COLO668 (cell line): ENCODE measurements around the gene PIK3C2B.

Experiments
- DNase-seq: peaks from one replicate; lab custom pipeline; 2025; ENCODE audit not compliant: unreplicated experiment; lab: John Stamatoyannopoulos, UW

The PIK3C2B gene

GRCh38 chr1:204463125-204464060, 31.2 kb downstream of the PIK3C2B start:
- DNase-seq: no peak

DNA sequence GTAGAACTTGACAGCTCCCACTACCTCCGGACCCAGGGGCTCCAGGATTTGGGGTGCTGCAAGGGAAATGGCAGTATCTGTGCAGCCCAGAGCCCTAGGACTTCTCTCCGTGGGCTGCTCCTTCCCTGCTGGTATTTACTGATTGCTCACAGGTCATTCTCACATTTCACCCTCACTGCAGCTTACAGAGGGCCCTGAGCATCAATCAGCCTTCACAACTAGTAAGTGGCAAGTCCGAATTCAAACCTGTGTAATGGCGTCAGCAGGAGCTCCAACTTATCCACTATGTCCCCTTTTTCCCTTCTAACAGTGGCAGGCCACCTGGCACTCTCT, 32.4 kb downstream of the PIK3C2B start:
- DNase-seq: no peak

DNA sequence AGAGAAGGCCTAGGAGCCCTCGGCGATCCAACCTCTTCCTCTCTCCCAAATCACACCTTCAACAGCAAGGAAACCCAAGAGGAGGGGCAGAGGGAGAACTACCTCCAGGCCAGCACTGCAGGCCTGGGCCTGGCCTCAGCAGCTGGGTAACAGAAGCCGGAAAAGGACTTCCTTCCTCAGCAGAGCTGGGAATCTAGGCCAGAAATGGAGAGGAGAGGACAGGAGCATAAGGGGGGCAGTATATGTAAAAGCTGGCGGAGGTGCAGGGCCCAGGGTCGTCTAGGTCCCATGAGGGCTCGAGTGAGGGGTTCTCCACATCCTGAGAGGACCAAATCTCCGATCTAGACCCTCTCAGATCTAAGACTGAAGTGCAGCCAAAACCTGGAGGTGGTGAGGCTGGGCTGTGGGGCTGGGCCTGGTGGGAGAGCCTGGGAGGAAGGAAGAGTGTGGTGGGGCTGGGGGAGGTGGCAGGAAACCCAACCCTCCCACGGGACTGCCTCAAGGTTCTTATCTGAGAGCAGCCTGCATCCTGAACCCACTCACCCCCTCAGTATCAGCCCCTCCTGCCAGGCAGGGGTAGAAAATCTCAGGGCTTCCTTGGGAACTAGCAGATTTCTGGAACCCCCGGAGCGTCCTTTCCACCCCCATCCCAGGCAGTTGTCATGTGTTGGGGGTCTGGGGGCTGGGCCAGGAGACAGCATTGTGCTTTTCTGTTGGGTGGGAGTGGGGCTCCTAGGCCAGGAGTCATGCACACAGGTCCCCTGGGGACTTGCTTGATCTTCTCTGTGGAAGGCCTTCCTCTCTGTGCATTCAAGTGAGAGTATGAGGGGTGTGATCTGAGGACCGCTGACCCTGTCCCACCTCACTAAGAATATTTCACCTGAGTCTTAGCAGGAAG, 33.0 kb downstream of the PIK3C2B start:
- DNase-seq: no peak

DNA sequence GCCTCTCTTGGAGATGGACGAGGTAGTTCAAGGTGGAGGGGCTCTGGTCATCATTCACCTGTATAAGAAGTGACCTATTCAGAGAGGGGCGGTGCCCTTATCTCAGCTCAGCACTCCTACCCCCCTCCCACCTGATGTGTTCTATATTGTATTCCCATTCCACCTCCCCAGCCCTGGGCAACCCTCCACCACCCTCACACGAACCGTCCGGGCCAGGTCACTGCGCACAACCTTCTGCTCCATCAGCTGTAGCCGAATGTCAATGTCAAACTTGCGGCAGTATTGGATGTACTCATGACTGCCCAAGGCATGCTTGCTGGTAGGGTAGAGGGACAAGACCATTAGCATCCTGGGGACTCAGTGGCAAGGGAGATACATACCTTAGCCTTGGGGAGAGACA, 34.3 kb downstream of the PIK3C2B start:
- no peak for DNase-seq

GRCh38 chr1:204459706-204460105, 34.9 kb downstream of the PIK3C2B start:
- DNase-seq: no peak

- DNase-seq: no peak
Observed at GRCh38 chr1:204457666-204458065, 36.9 kb downstream of the PIK3C2B start.

GRCh38 chr1:204456826-204457442, 37.7 kb downstream of the PIK3C2B start:
- DNase-seq: no peak

DNA sequence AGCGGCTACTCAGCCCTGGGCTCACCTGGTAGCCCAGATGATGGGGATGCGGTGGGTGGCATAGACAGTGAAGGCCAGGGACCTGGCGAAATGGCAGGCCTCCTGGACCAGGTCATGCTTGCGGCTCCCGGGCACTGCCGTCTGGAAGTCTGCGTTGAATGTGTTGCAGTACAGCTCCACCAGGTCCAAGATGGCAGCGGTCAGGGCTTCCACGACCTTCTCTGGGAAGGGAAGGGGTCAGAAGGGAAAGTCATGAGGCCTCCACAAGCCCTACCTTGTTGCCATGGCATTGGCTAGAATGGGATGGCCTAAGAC, 38.8 kb downstream of the PIK3C2B start:
- DNase-seq: no peak

DNA sequence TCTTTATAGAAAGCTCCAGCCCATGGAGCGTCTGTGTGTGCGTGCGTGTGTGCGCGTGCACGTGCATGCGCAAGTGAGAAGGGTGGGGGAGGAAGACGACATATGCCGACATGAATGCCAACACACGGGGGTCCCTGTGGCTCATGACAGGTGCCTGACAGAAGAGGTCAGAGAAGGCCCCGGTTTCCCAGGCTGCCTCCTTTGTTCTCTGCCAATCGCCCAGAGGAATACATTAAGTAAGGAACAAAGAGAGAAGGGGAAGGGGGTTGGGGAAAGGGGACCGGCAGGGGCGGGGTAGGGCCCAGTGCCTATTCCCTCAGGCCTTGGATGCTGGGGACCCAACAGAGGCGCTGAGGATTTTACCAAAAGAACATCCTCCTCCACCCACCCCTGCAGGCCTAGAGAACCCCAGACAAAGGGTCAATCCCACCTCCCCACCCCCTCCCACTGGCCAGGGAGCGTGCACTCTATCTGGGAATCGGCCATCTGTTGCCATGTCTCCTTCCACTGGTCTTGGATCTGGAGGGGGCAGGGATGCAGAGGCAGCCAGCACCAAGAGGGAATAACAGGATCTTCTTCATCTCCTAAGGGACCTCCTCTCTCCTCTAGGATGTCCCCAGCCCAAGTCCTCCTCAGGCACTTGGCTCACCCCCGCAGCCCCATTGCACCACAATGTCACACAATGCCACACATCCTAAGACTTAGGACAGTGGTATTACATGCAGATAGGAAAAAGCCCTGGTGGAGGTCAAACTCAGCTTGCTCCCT, 39.4 kb downstream of the PIK3C2B start:
- no peak for DNase-seq

DNA sequence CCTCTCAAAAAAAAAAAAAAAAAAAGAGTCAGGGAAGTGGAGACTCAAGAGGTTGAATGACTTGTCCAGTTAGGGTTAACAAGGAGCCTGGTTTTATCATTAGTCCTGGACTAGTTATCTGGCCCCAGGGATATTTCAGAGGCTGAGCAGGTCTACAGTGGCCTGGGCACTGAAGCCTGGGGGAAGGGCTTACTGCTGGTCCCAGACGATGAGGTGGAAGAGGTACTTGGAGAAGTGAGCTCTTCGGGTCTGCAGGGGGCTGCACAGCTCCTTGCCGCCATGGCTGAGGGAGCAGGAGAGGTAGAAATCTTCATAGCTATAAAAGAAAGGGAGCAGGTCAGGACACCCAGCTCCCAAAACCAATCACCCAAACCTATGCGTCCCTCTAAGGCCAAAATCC, 40.1 kb downstream of the PIK3C2B start:
- DNase-seq: no peak

DNA sequence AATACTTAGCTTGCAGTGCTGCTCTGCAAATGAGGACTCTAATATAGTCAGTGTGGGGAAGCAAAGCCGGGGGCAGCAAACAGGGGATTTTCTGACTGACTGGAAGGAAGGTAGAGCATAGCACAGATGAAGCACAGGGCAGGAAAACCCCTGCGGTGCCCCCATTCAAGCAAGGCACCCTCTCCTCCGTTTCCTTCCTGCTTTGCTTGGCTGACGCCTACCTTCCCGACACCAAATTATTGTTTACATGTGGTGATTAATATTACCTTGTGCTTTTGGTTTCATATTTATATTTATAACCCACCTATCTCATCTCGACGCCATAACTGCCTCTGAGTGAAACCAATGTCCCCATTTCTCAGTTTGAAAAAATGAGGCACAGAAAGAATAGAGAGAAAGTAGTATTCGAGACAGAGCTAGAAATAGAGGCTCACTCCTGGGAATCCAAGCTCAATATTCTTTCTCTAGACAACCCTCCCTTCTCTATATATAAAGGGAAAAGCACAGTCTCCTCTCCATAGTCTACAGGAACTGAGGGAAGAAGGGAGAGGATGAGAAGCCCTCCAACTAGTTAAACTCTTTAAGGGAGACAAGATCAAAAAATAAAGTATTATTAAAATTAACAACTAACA, 41.3 kb downstream of the PIK3C2B start:
- no peak for DNase-seq

- DNase-seq: no peak
Observed at GRCh38 chr1:204451352-204452124, 43.1 kb downstream of the PIK3C2B start.

- no peak for DNase-seq
Observed at GRCh38 chr1:204450461-204451257, 43.9 kb downstream of the PIK3C2B start.

- DNase-seq: no peak
Observed at GRCh38 chr1:204449678-204450280, 44.8 kb downstream of the PIK3C2B start.

DNA sequence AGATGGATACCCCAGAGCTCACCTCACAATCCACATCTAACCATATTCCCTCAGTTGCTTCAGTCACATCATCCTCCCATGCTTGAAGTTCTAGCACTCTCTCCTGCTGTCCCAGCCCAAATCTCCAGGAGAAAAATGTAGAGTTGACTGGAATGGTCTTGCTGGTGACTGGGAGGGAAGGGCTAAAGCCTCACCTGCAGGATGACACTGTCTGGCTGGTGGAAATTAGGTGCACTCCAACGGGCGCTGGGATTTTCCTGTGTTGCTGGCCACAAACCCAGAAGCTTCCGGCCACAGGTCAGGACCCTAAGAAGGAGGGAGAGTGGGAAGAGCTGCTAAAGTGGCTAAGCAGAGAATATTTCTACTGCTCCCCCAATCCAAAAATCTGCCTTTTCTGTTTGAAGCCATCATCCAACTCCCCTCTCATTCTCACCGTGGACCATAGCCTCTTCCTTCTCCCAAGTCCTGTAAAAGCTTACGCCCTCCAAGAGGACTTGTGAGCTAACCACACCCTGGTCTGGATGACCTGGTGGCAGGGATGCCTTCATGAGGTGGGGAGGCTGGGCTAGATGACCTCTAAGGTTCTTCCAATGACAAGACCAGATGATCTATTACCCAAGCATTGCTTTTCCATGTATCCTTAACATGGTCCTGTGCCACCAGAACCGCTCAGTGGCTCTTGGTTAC, 45.5 kb downstream of the PIK3C2B start:
- DNase-seq: no peak

DNA sequence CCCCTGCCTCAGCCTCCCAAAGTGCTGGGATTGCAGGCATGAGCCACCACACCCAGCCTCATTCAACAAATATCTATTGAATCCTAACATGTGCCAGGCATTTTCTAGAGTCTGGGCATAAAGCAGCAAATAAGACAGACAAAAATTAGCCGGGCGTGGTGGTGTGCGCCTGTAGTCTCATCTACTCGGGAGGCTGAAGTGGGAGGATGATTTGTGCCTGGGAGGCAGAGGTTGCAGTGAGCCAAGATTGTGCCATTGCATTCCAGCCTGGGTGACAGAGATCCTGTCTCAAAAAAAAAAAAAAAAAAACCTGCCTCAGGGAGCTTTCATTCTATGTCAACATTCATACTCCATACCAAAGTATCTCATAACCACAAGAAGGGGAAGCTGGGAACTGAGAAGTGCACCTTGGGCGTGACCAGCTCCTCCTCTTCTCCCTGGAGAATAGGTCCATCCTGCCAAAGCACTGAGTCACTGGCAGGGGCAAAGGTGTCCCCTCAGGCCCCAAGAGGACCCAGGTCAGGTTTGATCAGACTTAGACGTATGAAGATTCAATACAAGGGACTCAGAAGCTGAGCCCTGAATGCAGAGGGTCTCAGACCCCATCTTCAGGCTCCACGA, 46.2 kb downstream of the PIK3C2B start:
- DNase-seq: no peak

GRCh38 chr1:204447736-204448135, 46.9 kb downstream of the PIK3C2B start:
- DNase-seq: no peak

GRCh38 chr1:204447190-204447589, 47.4 kb downstream of the PIK3C2B start:
- no peak for DNase-seq
